HG03103 (cell line): ENCODE results near the gene SCRN2.

Experiments used
- ATAC-seq: cut with Tn5 transposase; IDR thresholded peaks from one replicate; pipeline ENCODE4 v1.9.1; 2021; ENCODE audit warnings: low read depth; ENCODE audit not compliant: unreplicated experiment

SCRN2 gene

DNA sequence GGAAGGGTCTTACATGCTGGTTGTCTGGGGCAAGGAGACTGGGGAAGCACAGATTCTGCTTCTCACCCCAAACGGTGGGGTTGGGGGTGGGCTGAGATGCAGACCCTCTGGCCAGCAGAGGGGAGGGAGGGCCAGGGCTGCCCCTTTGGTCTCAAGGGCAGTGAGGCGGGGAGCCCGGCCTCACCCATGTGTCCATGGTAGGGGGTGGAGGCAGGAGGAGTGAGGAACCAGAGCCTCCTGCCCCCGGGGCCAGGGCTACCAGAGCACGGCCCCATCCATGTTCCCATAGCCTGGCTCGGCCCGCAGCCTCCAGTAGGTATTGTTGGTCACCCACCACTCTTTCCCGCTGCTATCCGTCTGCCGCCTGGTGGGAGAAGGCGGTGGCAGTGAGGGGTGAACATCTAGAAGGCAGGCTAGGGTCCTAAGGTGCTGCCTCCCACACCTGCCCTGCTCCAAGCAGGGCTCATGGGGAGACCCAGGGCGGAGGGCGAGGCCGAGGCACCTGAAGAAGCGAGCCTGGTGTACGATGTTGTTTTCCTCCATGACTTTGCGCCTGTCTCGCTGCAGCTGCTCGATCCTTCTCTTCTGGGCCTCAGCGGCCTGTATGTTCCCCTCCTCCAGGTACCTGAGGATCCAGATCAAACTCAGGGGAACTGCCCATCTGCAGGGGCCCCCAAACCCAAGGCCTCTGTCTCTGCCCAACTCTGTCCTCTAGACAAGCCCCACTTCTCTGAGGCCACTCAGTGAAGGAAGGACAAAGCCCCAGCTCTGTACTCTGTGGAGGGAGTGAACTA lies 32.8 kb downstream of the SCRN2 start:
- ATAC-seq: no peak

GRCh38 chr17:47807421-47807820 lies 33.7 kb downstream of the SCRN2 start:
- no peak for ATAC-seq

DNA sequence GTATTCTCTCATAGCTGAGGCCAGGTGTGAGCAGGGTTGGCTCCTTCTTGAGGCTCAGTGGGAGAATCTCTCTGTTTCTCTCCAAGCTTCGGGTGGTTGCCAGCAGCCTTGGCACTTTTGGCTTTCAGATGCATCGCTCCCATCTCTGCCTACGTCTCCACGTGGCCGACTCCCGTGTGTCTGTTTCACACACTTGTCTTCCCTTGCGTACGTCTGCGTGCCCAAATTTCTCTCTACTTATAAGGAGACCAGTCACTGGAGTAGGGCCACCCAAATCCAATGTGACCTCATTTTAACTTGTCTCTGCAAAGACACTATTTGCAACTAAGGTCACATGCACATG lies 34.2 kb downstream of the SCRN2 start:
- no peak for ATAC-seq

GRCh38 chr17:47806026-47806912 lies 34.8 kb downstream of the SCRN2 start:
- no peak for ATAC-seq

- no peak for ATAC-seq
Measured at GRCh38 chr17:47804461-47804860, 36.6 kb downstream of the SCRN2 start.

GRCh38 chr17:47803751-47804150 lies 37.3 kb downstream of the SCRN2 start:
- ATAC-seq: no peak

GRCh38 chr17:47803201-47803600 lies 37.9 kb downstream of the SCRN2 start:
- no peak for ATAC-seq

DNA sequence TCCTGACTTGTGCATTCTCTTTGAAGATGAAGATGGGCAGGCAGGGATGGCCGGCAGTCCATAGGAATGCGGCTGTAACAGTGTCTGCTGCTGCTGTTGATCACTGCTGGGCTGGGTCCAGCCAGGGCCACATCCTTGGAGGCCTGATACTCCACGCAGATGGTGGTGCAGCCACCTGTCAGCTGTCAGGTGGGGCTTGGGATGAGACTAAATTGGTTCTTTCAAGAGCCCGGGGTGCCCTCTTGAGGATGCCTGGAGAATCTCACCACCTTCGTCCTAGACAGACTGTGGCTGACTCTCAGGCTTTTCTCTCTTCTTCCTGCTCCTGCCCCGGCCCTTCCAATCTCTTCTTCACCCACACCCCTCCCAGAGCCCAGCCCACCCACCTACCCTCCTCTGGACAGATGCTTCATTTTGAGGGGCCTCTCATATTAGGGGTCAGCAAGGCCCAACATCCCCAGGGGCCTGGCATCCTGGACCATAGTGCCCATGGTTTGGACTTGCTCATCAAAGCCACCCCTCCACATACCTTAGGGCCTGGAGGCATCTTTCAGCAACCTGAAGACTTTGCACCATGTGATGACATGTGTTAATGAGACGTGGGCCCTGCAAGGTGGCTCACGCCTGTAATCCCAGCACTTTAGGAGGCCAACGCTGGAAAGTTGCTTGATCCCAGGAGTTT lies 38.6 kb downstream of the SCRN2 start:
- ATAC-seq: no peak

DNA sequence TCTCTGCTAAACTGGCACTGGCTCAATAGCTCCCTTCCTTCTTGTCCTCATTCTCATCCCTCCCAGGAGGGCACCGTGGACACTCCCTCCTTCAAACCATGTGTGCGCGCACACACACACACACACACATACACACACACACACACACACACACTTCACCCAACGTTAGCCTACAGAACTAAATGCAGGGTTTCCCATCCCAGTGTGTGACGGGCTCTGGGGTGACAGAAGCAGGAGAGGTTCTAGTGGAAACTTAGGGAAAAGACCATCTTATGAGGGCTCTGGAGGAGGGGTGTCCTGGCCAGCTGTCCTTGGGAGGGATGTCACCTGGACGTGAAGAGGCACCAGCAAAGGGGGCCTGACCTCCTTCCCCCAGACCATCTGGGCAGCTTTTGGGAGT lies 39.2 kb downstream of the SCRN2 start:
- no peak for ATAC-seq

DNA sequence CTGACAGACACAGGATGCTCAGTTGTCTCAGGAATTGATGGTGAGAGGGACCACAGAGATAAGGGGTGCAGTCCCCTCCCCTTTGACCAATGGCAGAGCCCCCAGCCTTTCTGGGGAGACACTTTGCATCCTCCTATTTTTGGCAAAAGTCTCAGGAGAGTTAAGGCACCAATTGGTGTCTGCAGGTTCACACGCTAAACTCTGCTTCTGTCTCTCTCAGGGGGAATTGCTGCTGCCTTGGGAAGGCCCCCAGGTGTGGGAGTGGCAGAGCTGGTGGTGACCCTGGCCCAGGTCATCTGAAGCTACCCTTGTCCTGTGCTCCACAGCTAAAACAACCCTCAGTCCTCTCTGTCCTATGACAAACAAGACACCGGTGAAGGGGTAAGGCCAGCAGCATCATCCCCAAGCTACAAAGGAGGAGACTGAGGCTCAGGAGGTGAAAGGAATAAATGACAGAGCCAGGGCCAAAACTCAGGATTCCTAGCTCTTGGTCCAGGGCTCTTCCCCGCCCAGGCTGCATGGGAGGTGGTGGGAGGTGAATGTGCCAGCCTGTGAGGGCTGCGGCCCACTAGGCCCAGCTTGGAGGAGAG lies 39.8 kb downstream of the SCRN2 start:
- no peak for ATAC-seq

GRCh38 chr17:47800686-47801085 lies 40.4 kb downstream of the SCRN2 start:
- ATAC-seq: no peak

DNA sequence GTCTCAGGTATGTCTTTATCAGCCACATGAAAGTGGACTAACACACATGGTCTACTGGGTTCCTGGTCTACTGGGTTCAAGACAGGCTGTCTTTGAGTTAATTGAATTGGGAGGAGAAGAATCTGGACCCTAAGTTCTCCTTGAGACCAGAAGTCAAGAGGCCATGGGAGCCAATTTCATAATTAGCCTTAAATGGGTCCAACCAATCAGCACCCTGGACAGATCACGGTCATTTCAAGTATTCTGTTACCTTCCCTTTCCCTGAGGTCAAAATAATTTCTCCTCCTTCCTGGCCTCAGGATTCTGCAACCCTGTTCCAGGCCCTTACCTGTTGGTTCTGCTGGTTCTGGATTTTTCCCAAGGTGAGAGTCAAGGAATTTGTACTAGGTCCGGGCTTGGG lies 43.3 kb downstream of the SCRN2 start:
- no peak for ATAC-seq

GRCh38 chr17:47792979-47793378 lies 48.1 kb downstream of the SCRN2 start:
- no peak for ATAC-seq

DNA sequence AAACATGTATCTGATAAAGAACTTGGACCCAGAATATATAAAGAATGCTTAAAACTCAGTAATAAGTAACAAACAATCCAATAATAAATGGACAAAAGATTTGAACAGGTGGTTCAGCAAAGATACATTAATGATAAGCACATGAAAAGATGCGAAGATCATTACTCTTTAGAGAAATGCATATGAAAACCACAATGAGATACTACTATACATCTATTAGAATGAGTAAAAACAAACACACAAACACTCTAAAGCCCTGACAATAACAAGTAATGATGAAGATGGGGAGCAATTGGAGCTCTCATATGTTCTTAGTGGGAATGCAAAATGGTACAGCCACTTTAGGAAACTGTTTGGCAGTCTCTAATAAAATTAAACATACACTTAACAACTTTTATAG lies 48.6 kb downstream of the SCRN2 start:
- ATAC-seq: no peak

DNA sequence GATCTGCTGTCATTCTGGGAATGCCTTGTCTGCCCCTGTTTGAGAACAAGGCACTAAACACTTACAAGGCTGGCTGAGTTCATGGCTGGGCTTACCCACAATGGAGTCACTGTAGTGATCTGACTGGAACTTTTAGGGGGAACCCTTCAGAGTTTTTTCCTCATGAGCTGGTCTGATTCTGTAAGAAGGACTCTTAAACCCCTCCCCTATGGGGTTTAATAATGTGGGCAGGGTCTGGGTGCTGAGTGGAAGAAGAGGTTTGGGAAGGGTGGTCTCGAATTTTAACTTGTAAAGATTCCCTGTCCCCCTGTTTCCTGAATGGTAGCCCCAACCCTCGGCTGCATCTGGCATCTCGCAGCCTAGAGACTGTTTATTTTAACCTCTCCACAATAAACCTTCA lies 50.0 kb downstream of the SCRN2 start:
- ATAC-seq: no peak

GRCh38 chr17:47789611-47790561 lies 51.2 kb downstream of the SCRN2 start:
- no peak for ATAC-seq
